Measurements from ENCODE around the gene NRG2. TPM values are rescaled to one million over a fixed set of nuclear protein-coding genes. Genes with fewer than 3 reads are reported as not detected.

The NRG2 gene
- total and polyA plus RNA-seq, 2 donors (not counting 3 experiments of a cell fraction or from before 2014, with no cell fraction given), result 0.26 to 0.42 TPM

GRCh38 chr5:139924294-139925215, 118.5 kb downstream of the NRG2 start:
- no peaks in the 10 kb centered on the region for H3K4me1 ChIP-seq (ENCODE audit: control insufficient read depth, extremely low read depth, insufficient read depth, low read length)
- intact Hi-C loops (cut with micrococcal nuclease) (no loop called here), dilution Hi-C loops (cut with MboI; ENCODE audit: extremely low pct_ligation_motif_present, low sequenced_read_pairs) (no loop called here)
- no peaks in the 10 kb centered on the region for H3K9me1 ChIP-seq (replicated peaks; ENCODE audit: control insufficient read depth, extremely low read depth, insufficient read depth, low read length)
- H3K9me3 ChIP-seq (replicated peaks; ENCODE audit: control insufficient read depth, insufficient read depth, low read length), result no peaks in the 10 kb centered on the region
- POLR2A ChIA-PET, result no interaction called here
- no peak overlapping the region for H3K4me2 ChIP-seq (ENCODE audit: insufficient read depth, low read length)
- H3K9ac ChIP-seq (replicated peaks; ENCODE audit: extremely low read depth, insufficient read depth, low read length), result no peak overlapping the region
- TF ChIP-seq POLR2A (IDR thresholded peaks at IDR 0.05; ENCODE audit: low read depth, low read length) (no peak), MYC (IDR thresholded peaks at IDR 0.05; ENCODE audit: low read depth, low read length) (no peak), JUN (IDR thresholded peaks at IDR 0.05; ENCODE audit: borderline replicate concordance, insufficient read depth, insufficient read length, low read depth) (no peak), MAX (IDR thresholded peaks at IDR 0.05; ENCODE audit: insufficient read depth, insufficient read length) (no peak), CTCF (IDR thresholded peaks at IDR 0.05; ENCODE audit: extremely low read depth in 1 of 2, insufficient read depth in 1 of 2, low read depth in 1 of 2, low read length in 2 of 2) (no peak), GATA2 (IDR thresholded peaks at IDR 0.05; ENCODE audit: insufficient read depth, insufficient read length, low read depth, low read length) (no peak), FOS (IDR thresholded peaks at IDR 0.05; ENCODE audit: borderline replicate concordance, insufficient read depth, low read length) (no peak), POLR2AphosphoS5 (IDR thresholded peaks at IDR 0.05; ENCODE audit: insufficient read depth, low read depth, low read length) (no peak), EZH2 (IDR thresholded peaks at IDR 0.05; ENCODE audit: borderline replicate concordance, low read depth, low read length, severe bottlenecking) (no peak)
- DNase-seq (ENCODE audit: low read depth, low spot score), result no peak
- no TSS peak for BruUV-seq (replicated peaks)
- no peak overlapping the region for H2AFZ ChIP-seq (ENCODE audit: low read depth, low read length)
- H3K27me3 ChIP-seq (ENCODE audit: control insufficient read depth in 2 of 2, insufficient read depth in 2 of 2, low read length in 2 of 2), result peaks cover 10 to 25% of the 10 kb centered on the region in 2 experiments
- H3K36me3 ChIP-seq (ENCODE audit: control insufficient read depth in 2 of 2, extremely low read depth in 1 of 2, insufficient read depth in 2 of 2, low read length in 2 of 2), result no peaks in the 10 kb centered on the region
- CTCF ChIA-PET, result interaction anchor here (1.0 kb wide), 1 partner anchor 148 kb away, joined by 3 read pairs; no protein-coding TSS in a partner anchor
- H4K20me1 ChIP-seq (replicated peaks; ENCODE audit: control insufficient read depth, extremely low read depth, insufficient read depth, low read length), result no peaks in the 10 kb centered on the region
- H3K4me3 ChIP-seq (replicated peaks in 1 of 3; ENCODE audit: insufficient read depth in 1 of 3, low read depth in 1 of 3, low read length in 3 of 3), result no peak overlapping the region
- no peaks in the 10 kb centered on the region for H3K79me2 ChIP-seq (ENCODE audit: control insufficient read depth, insufficient read depth, low read length)
- FAIRE-seq, result no peak
- H3K27ac ChIP-seq (ENCODE audit: insufficient read depth, low read depth, low read length), result no peak overlapping the region

All from endothelial cell of umbilical vein (primary cell).